GM12891 (cell line): ENCODE data around the gene PITX2.

ENCODE experiments used
- PAX5 ChIP-seq: IDR thresholded peaks from 2 replicates; pipeline ENCODE4 v1.6.1; 2011; ENCODE audit warnings: low read length, moderate library complexity, mild to moderate bottlenecking; ENCODE audit not compliant: insufficient read depth, severe bottlenecking
- POLR2A ChIP-seq: IDR thresholded peaks from 2 replicates; pipeline ENCODE4 v1.6.1; 2011; ENCODE audit warnings: low read depth, low read length, control low read depth
- POLR2AphosphoS5 ChIP-seq: IDR thresholded peaks from 2 replicates; pipeline ENCODE4 v1.6.1; 2011; ENCODE audit warnings: low read depth, low read length, control low read depth
- SPI1 ChIP-seq: IDR thresholded peaks from 2 replicates; pipeline ENCODE4 v1.6.1; 2011; ENCODE audit warnings: low read depth, low read length, control low read depth
- TAF1 ChIP-seq: IDR thresholded peaks from 2 replicates; pipeline ENCODE4 v1.6.1; 2011; ENCODE audit warnings: low read depth, low read length, control low read depth

DNA sequence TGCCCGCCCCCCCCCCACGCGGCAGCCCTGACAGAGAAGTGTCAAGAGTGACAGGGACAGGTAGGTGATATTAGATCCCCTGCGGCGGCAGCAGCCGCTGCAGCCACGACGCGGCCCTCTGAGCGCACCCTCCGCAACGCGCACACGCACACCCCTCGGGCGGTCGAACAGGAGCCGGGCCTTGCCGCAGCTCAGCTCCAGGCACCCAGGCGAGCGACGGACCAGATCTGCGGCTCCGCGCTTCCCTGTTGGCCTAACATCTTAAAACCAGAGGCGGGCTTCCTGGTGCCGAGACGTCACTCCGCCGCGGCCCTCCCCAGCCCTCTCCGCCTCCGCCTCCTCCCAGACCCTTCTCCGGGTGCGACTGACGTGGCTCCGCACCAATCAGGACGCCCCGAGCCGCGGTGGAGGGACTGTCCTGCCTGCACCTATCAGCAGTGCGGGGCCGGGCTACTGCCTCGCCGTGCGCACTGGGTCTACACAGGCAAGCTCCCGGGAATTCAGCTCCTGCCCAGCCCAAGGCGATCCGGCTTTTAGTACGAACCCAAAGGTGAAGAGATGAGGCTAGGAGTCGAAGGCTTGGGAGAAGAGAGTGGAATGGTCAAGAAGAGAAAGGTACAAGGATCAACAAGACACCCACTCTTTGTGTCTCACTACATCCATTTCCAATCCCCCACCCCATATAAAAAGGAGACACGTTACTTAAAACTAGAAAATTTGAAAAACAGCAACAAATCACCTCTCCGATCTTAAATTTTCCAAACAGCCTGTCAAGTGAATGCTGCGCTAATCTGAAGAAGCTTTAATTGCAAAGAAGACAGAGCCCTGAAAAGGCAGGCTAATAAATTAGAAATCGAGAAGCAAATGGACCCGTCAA, at the start of gene PITX2:
- no peak for TF ChIP-seq POLR2A
- no peak for TF ChIP-seq POLR2AphosphoS5
- TF ChIP-seq TAF1, result no peak
- no peak for TF ChIP-seq SPI1
- TF ChIP-seq PAX5, result no peak
